ENCODE data around the gene PTPN20. TPM values are rescaled to one million over a fixed set of nuclear protein-coding genes. Genes with fewer than 3 reads are reported as not detected.

Gene PTPN20
- total RNA-seq, 2 donors from 2014 or later = 2.5 to 10.2 TPM

DNA sequence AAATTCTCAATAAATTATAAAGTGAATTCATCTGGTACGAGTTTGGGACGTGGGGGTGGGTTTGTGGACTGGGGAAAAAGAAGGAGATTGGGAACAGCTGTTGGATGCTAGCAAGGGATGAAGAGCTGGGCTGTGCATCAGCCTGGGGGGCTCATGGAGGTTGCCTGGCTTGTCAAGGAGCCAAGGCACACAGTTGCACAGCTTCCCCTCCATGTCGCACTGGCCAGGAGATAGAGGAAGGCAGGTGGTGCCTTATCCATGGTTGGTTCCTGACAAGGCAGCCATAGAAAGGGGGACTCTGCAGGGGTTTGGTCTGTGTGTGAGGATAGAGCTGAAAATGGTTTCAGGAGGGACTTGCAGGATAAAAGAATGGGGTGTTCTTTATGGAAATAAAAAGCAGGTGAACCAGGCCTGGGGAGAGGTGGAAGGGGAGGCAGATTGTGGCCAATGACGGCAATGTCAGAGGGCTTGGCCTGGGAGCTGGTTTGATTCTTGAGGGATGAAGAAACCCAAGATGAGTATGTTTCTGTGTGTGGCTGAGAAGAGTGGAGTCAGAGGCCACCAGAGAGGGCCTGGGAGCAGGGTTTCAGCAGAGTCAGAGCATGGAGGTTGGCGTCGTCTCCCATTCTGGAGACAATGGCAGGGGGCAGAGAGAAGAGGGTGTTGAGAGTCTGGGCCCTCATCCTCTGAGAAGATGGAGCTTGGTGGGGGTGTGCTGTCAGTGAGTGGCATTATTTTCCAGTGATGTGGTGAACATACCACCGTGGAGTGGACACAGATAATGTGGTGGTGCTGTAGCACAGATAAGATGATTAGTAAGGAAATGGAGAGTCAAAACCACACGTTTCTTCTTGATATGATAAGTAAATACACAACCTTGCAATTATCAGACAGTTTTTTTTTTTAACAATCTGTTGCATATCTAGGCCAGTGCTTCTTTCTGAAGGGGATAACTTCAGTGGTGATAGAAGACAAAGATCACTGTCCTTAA lies 108.2 kb downstream of the PTPN20 start:
- no peak for TF ChIP-seq POLR2A (IDR thresholded peaks at IDR 0.05)
- no peak for TF ChIP-seq POLR2AphosphoS5 (IDR thresholded peaks at IDR 0.05)
- TF ChIP-seq, protein P1, sequence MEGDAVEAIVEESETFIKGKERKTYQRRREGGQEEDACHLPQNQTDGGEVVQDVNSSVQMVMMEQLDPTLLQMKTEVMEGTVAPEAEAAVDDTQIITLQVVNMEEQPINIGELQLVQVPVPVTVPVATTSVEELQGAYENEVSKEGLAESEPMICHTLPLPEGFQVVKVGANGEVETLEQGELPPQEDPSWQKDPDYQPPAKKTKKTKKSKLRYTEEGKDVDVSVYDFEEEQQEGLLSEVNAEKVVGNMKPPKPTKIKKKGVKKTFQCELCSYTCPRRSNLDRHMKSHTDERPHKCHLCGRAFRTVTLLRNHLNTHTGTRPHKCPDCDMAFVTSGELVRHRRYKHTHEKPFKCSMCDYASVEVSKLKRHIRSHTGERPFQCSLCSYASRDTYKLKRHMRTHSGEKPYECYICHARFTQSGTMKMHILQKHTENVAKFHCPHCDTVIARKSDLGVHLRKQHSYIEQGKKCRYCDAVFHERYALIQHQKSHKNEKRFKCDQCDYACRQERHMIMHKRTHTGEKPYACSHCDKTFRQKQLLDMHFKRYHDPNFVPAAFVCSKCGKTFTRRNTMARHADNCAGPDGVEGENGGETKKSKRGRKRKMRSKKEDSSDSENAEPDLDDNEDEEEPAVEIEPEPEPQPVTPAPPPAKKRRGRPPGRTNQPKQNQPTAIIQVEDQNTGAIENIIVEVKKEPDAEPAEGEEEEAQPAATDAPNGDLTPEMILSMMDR (IDR thresholded peaks at IDR 0.05) = no peak
- Histone ChIP-seq H3K4me3 (no peak overlapping the region), H3K27ac (no peak overlapping the region), H3K36me3 (no peaks in the 10 kb centered on the region), H3K27me3 (replicated peaks; ENCODE audit: insufficient read depth) (no peaks in the 10 kb centered on the region), H3K4me1 (replicated peaks) (no peaks in the 10 kb centered on the region), H3K9me3 (no peaks in the 10 kb centered on the region)
- DNase-seq (ENCODE audit: low spot score) = peak; percentile 2
- 77% methylated on average over 8 of the region's 8 CpGs for WGBS
- intact Hi-C loops (cut with DNase I) = loop anchor here (5.0 kb wide), 1 partner anchor 293 kb away; no protein-coding TSS in a partner anchor

DNA sequence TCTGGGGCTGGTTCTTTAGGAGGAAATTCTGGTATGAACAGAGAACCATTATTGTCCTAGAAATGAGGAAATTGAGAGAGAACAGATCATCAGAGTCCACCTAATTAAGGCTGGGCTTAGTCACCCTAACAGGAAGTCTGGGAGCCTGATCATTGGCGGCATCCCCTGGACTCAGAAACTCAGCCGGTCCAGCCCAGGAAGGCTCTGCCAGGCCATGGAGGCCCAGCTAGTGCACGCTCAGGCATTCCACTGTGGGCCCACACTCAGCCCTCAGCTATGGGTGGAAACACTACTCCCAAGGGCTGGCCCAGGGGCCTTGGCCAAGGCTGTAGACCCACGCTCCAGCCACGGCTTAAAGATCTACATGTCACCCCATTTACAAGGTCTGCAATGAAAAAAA lies 109.2 kb downstream of the PTPN20 start:
- Histone ChIP-seq H3K27ac (no peak overlapping the region), H3K9me3 (no peaks in the 10 kb centered on the region), H3K36me3 (no peaks in the 10 kb centered on the region), H3K27me3 (replicated peaks; ENCODE audit: insufficient read depth) (no peaks in the 10 kb centered on the region), H3K4me3 (no peak overlapping the region), H3K4me1 (replicated peaks) (no peaks in the 10 kb centered on the region)
- peak; percentile 3 for DNase-seq (ENCODE audit: low spot score)
- WGBS = 80% methylated on average over 5 of the region's 5 CpGs
- no peak for TF ChIP-seq POLR2A (IDR thresholded peaks at IDR 0.05)
- TF ChIP-seq, protein P1 (IDR thresholded peaks at IDR 0.05) = no peak
- no peak for TF ChIP-seq POLR2AphosphoS5 (IDR thresholded peaks at IDR 0.05)
- intact Hi-C loops (cut with DNase I) = loop anchor here (5.0 kb wide), 1 partner anchor 292 kb away; no protein-coding TSS in a partner anchor

DNA sequence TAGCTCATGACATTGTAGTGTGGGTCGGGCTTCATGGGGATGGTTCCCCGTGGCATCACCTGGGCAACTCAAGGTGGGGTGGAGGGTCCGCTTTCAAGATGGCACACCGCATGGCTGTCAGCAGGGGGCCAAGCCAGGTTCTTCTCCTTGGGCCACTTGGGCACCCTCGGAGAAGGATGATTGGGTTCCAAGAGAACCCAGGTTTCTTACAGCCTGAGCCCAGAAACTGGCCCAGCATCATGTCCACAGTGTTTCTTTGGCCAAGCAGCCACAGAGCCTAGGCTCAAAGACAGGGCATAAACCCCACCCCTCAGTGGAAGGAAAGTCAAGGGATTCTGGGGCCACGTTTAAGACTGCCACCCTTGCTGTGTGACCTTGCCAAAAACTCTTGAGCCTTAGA lies 110.6 kb downstream of the PTPN20 start:
- no peak for DNase-seq (ENCODE audit: low spot score)
- H3K9me3 ChIP-seq = no peaks in the 10 kb centered on the region
- intact Hi-C loops (cut with DNase I) = loop anchor here (5.0 kb wide), 1 partner anchor 290 kb away; no protein-coding TSS in a partner anchor
- H3K4me3 ChIP-seq = no peak overlapping the region
- TF ChIP-seq POLR2AphosphoS5 (IDR thresholded peaks at IDR 0.05) = no peak
- TF ChIP-seq, protein P1 (IDR thresholded peaks at IDR 0.05) = no peak
- no peak for TF ChIP-seq POLR2A (IDR thresholded peaks at IDR 0.05)
- WGBS = 86% methylated on average over 6 of the region's 6 CpGs
- H3K4me1 ChIP-seq (replicated peaks) = no peaks in the 10 kb centered on the region
- no peak overlapping the region for H3K27ac ChIP-seq
- H3K36me3 ChIP-seq = no peaks in the 10 kb centered on the region
- no peaks in the 10 kb centered on the region for H3K27me3 ChIP-seq (replicated peaks; ENCODE audit: insufficient read depth)

DNA sequence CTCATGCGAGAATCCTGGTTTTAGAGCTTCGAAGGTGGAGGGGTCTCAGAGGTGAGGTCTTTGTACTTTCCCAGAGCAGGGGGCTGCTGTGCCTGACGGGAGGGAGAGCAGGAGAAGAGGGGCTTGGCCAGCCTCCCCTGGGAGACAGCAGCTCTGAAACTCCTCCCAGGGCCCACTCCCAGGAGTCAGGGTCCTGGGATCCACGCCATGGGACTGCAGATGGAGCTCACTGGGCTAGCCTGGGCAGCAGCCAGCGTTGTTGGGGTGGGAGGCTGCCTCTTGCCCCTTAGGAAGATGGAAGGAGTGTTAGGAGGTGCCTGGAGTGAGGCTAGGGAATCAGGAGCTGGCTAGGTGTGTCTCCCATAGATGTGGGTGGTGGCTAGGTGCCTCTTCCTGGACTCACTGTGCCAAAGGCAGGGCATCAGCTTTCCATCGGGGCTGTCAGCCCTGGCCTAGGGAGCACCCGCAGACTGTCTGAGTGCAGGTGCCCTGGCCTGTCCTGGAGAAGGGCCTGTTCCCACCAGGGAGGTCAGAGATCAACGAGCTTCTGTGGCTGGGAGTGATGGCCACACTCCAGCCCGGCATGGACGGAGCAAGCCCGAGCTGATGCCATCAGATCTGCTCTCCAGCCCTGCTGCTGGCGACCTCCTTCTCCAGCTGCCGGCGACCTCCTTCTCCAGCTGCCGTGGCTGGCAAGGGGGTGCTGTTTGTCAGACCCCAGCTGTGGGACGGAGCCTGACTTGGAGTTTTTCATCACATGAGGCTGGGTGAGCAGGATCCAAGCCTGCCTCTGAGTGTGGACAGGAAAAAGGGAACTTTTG lies 111.3 kb downstream of the PTPN20 start:
- Histone ChIP-seq H3K36me3 (no peaks in the 10 kb centered on the region), H3K9me3 (no peaks in the 10 kb centered on the region), H3K27me3 (replicated peaks; ENCODE audit: insufficient read depth) (no peaks in the 10 kb centered on the region), H3K4me1 (replicated peaks) (no peaks in the 10 kb centered on the region), H3K27ac (no peak overlapping the region), H3K4me3 (no peak overlapping the region)
- intact Hi-C loops (cut with DNase I) = loop anchor here (5.0 kb wide), 1 partner anchor 290 kb away; no protein-coding TSS in a partner anchor
- DNase-seq (ENCODE audit: low spot score) = no peak
- WGBS = 58% methylated on average over 16 of the region's 16 CpGs
- TF ChIP-seq POLR2AphosphoS5 (IDR thresholded peaks at IDR 0.05) (no peak), POLR2A (IDR thresholded peaks at IDR 0.05) (no peak)
- TF ChIP-seq, protein P1 (IDR thresholded peaks at IDR 0.05) = no peak

All from prostate gland (tissue), 2 donors.